Bronchial epithelial cell (primary cell): ENCODE results near the gene SMYD3. TPM values are rescaled to one million over a fixed set of nuclear protein-coding genes. Genes with fewer than 3 reads are reported as not detected.

Source experiments
- DNase-seq: peaks from one replicate; pipeline ENCODE4 v3.0.0-alpha.2; 2010; ENCODE audit warnings: low read depth
- FAIRE-seq: peaks from 2 replicates; lab custom pipeline; 2011; peaks lifted over from hg19 to GRCh38; lab: Jason Lieb, UNC
- H3K27me3 ChIP-seq: 2 replicates; pipeline ENCODE4 v1.5.1; 2011; ENCODE audit warnings: low read length; ENCODE audit not compliant: control insufficient read depth, insufficient read depth
- H3K36me3 ChIP-seq: 2 replicates; pipeline ENCODE4 v1.5.1; 2011; ENCODE audit warnings: low read length; ENCODE audit not compliant: control insufficient read depth, insufficient read depth
- H3K4me3 ChIP-seq: 2 replicates; pipeline ENCODE4 v1.5.1; 2011; ENCODE audit warnings: mild to moderate bottlenecking, low read depth, low read length, control low read depth
- total RNA-seq: library from RNA; depleted of rRNA; stranded (reverse); fragments of >200 nt; gene quantifications from 2 replicates; pipeline ENCODE4 v1.2.1, GENCODE V29; 2014
- TF ChIP-seq, protein P1 (sequence below): IDR thresholded peaks from 2 replicates; pipeline ENCODE4 v1.5.1; 2011; ENCODE audit warnings: mild to moderate bottlenecking, moderate library complexity, low read length, control low read depth, inconsistent platforms; ENCODE audit not compliant: insufficient read depth, severe bottlenecking

The SMYD3 gene
- total RNA-seq, 1 donor from 2014 or later = 17.4 TPM

GRCh38 chr1:246203180-246203579 lies 303.9 kb downstream of the SMYD3 start:
- no peaks in the 10 kb centered on the region for H3K27me3 ChIP-seq
- H3K4me3 ChIP-seq = no peak overlapping the region
- DNase-seq = no peak
- TF ChIP-seq, protein P1, sequence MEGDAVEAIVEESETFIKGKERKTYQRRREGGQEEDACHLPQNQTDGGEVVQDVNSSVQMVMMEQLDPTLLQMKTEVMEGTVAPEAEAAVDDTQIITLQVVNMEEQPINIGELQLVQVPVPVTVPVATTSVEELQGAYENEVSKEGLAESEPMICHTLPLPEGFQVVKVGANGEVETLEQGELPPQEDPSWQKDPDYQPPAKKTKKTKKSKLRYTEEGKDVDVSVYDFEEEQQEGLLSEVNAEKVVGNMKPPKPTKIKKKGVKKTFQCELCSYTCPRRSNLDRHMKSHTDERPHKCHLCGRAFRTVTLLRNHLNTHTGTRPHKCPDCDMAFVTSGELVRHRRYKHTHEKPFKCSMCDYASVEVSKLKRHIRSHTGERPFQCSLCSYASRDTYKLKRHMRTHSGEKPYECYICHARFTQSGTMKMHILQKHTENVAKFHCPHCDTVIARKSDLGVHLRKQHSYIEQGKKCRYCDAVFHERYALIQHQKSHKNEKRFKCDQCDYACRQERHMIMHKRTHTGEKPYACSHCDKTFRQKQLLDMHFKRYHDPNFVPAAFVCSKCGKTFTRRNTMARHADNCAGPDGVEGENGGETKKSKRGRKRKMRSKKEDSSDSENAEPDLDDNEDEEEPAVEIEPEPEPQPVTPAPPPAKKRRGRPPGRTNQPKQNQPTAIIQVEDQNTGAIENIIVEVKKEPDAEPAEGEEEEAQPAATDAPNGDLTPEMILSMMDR = no peak
- H3K36me3 ChIP-seq = no peaks in the 10 kb centered on the region
- FAIRE-seq = no peak

DNA sequence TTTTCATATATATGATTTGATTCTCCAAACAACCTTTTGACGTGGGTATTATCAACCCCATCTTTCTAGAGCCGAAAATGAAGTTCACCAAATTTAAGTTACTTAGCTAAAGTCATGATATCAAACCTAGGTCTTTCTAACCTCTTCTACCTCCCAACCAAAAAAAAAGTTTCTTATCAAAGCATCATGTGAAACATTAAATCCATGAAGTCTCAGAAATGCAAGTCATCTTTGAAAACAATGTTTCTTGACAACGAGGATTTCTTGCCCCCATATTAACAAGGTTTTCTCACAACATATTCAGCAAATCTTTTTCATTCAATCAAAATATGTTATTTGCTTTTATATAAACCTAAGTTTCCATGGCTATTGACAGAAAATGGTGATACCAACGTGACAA lies 306.3 kb downstream of the SMYD3 start:
- Histone ChIP-seq H3K36me3 (no peaks in the 10 kb centered on the region), H3K4me3 (no peak overlapping the region), H3K27me3 (no peaks in the 10 kb centered on the region)
- DNase-seq (no peak), FAIRE-seq (no peak)
- TF ChIP-seq, protein P1 = no peak

DNA sequence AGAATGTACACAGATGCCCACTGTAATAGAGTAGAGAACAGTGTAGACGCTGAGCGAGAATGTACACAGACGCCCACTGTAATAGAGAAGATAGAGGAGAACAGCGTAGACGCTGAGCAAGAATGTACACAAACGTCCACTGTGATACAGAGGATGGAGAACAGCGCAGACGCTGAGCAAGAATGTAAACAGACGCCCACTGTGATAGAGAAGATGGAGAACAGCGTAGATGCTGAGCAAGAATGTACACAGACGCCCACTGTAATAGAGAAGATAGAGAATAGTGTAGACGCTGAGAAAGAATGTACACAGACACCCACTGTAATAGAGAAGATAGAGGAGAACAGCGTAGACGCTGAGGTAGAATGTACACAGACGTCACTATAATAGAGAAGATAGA lies 306.9 kb downstream of the SMYD3 start:
- Histone ChIP-seq H3K27me3 (no peaks in the 10 kb centered on the region), H3K36me3 (no peaks in the 10 kb centered on the region), H3K4me3 (no peak overlapping the region)
- DNase-seq (no peak), FAIRE-seq (no peak)
- TF ChIP-seq, protein P1 = no peak

DNA sequence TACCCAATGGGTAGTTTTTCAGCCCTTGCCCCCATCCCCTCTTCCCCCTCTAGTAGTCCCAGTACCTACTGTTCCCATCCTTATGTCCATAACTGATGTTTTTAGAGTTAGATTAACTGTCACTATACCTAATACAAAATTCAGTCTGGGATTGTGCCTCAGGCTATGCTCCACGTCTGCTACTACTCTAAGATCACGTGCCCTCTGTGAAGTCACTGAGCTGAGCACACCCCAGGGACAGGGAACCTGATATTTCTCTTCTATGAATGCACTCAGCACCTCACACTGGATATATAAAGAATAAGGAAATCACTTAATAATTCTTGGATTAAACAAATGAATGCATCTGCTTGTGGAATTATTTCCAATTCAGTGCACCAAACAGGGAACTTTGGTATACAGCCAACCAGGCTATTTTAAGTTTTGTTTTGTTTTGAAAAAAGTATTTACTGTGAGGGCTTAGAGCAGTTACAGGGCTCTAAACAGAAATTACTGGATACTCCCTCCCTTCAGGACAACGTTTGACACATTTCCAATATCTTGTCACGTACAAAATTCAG lies 307.9 kb downstream of the SMYD3 start:
- H3K27me3 ChIP-seq = no peaks in the 10 kb centered on the region
- no peak for FAIRE-seq

DNA sequence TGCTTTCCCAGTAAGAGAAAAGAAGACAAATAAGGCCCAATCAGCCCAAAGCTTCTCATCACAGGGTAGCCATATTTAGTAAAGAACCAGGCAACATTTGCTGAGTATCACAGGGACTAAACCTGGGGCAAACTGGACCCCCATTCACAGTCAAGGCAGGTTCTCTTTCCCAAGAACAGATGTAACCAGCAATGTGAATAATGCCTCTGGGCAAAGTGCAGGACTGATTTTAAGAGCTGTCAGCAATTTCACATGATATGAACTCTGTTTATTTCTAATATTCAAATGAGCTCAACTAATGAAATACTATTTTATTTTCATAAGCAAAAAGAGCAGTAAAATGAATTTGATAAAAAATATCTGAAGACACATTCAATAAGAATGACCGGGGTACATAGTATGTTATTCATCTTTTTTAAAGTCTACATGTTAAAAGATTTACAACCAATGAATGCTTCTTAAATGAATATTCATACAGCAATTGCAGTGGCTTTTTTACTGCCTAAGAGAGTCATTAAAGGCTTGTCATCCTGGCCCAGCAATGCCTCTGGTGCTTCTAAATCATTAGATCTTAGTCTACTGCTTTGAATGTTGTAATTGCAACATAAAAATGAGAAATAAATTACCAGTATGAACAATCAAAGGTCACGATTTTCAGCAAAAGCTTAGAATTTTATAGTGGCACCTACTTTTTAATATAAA lies 308.8 kb downstream of the SMYD3 start:
- no peak overlapping the region for H3K4me3 ChIP-seq
- H3K36me3 ChIP-seq = no peaks in the 10 kb centered on the region
- TF ChIP-seq, protein P1 = no peak
- H3K27me3 ChIP-seq = no peaks in the 10 kb centered on the region
- FAIRE-seq = no peak
- DNase-seq = no peak

More for the DNA sequence above, 307.9 kb downstream of the SMYD3 start:
- no peak for DNase-seq
- TF ChIP-seq, protein P1 = no peak
- no peak overlapping the region for H3K4me3 ChIP-seq
- no peaks in the 10 kb centered on the region for H3K36me3 ChIP-seq
